ENCODE results near the gene SEMA5A. TPM values are rescaled to one million over a fixed set of nuclear protein-coding genes. Genes with fewer than 3 reads are reported as not detected.

SEMA5A gene
- total RNA-seq, 1 donor from 2014 or later, result 43.2 TPM

- H3K27me3 ChIP-seq (ENCODE audit: low read depth), result no peaks in the 10 kb centered on the region
- H3K36me3 ChIP-seq, result no peaks in the 10 kb centered on the region
- DNase-seq, result no peak
- H3K4me3 ChIP-seq, result no peak overlapping the region
- no peak overlapping the region for H3K27ac ChIP-seq (replicated peaks)
- H3K9me3 ChIP-seq (replicated peaks), result peaks cover 8% of the 10 kb centered on the region
- intact Hi-C loops (cut with micrococcal nuclease), result no loop called here
- no peak for TF ChIP-seq CTCF (IDR thresholded peaks at IDR 0.05; ENCODE audit: borderline replicate concordance)
- H3K4me1 ChIP-seq, result no peaks in the 10 kb centered on the region
Measured at GRCh38 chr5:9015937-9016270, 530.0 kb downstream of the SEMA5A start.

GRCh38 chr5:9015260-9015936, 530.5 kb downstream of the SEMA5A start:
- no peaks in the 10 kb centered on the region for H3K4me1 ChIP-seq
- TF ChIP-seq CTCF (IDR thresholded peaks at IDR 0.05; ENCODE audit: borderline replicate concordance), result no peak
- H3K27ac ChIP-seq (replicated peaks), result no peak overlapping the region
- H3K9me3 ChIP-seq (replicated peaks), result peaks cover 3% of the 10 kb centered on the region
- DNase-seq, result no peak
- H3K36me3 ChIP-seq, result no peaks in the 10 kb centered on the region
- intact Hi-C loops (cut with micrococcal nuclease), result no loop called here
- no peaks in the 10 kb centered on the region for H3K27me3 ChIP-seq (ENCODE audit: low read depth)
- no peak overlapping the region for H3K4me3 ChIP-seq

GRCh38 chr5:9013147-9013546, 532.7 kb downstream of the SEMA5A start:
- no peaks in the 10 kb centered on the region for H3K9me3 ChIP-seq (replicated peaks)
- no peak overlapping the region for H3K27ac ChIP-seq (replicated peaks)
- no peak for TF ChIP-seq CTCF (IDR thresholded peaks at IDR 0.05; ENCODE audit: borderline replicate concordance)
- H3K4me3 ChIP-seq, result no peak overlapping the region
- intact Hi-C loops (cut with micrococcal nuclease), result no loop called here
- no peaks in the 10 kb centered on the region for H3K27me3 ChIP-seq (ENCODE audit: low read depth)
- DNase-seq, result no peak
- no peaks in the 10 kb centered on the region for H3K4me1 ChIP-seq
- no peaks in the 10 kb centered on the region for H3K36me3 ChIP-seq

GRCh38 chr5:9009931-9010651, 535.8 kb downstream of the SEMA5A start:
- Histone ChIP-seq H3K27me3 (ENCODE audit: low read depth) (no peaks in the 10 kb centered on the region), H3K36me3 (no peaks in the 10 kb centered on the region), H3K4me1 (no peaks in the 10 kb centered on the region), H3K27ac (replicated peaks) (no peak overlapping the region), H3K9me3 (replicated peaks) (no peaks in the 10 kb centered on the region), H3K4me3 (no peak overlapping the region)
- no peak for DNase-seq
- intact Hi-C loops (cut with micrococcal nuclease), result no loop called here
- TF ChIP-seq CTCF (IDR thresholded peaks at IDR 0.05; ENCODE audit: borderline replicate concordance), result no peak

- H3K27me3 ChIP-seq (ENCODE audit: low read depth), result no peaks in the 10 kb centered on the region
- TF ChIP-seq CTCF (IDR thresholded peaks at IDR 0.05; ENCODE audit: borderline replicate concordance), result no peak
- H3K27ac ChIP-seq (replicated peaks), result no peak overlapping the region
- intact Hi-C loops (cut with micrococcal nuclease), result no loop called here
- no peak overlapping the region for H3K4me3 ChIP-seq
- DNase-seq, result no peak
- no peaks in the 10 kb centered on the region for H3K36me3 ChIP-seq
- H3K4me1 ChIP-seq, result no peaks in the 10 kb centered on the region
- peaks cover 8% of the 10 kb centered on the region for H3K9me3 ChIP-seq (replicated peaks)
Measured at GRCh38 chr5:8997542-8998070, 548.3 kb downstream of the SEMA5A start.
